WTC11 (cell line): Measurements from ENCODE around the gene ARL6IP5.

Experiments
- CTCF ChIP-seq: fragments of 200-600 bp; IDR thresholded peaks from 2 replicates; pipeline ENCODE4 v1.8.0; 2022; ENCODE audit warnings: antibody characterized with exemption
- MAX ChIP-seq: sonication (generic); formaldehyde crosslinking; IDR thresholded peaks from 2 replicates; pipeline ENCODE4 v1.8.0; 2022; ENCODE audit warnings: mild to moderate bottlenecking, missing genetic modification reagents
- PRRX2 ChIP-seq: fragments of 250-450 bp; sonication (Bioruptor Pico); IDR thresholded peaks from 2 replicates; pipeline ENCODE4 v1.8.0; 2021; ENCODE audit warnings: mild to moderate bottlenecking
- SMAD3 ChIP-seq: sonication (generic); formaldehyde crosslinking; IDR thresholded peaks from 2 replicates; pipeline ENCODE4 v1.8.0; 2022; ENCODE audit warnings: missing genetic modification reagents, mild to moderate bottlenecking, borderline replicate concordance
- ZNF219 ChIP-seq: sonication (generic); formaldehyde crosslinking; IDR thresholded peaks from 2 replicates; pipeline ENCODE4 v1.8.0; 2023; ENCODE audit warnings: missing genetic modification reagents, mild to moderate bottlenecking, borderline replicate concordance
- ZNF512 ChIP-seq: sonication (generic); formaldehyde crosslinking; IDR thresholded peaks from 2 replicates; pipeline ENCODE4 v1.8.1; 2022; ENCODE audit warnings: missing genetic modification reagents, borderline replicate concordance

GRCh38 chr3:69088063-69088462 lies 3.3 kb downstream of the ARL6IP5 start:
- TF ChIP-seq PRRX2 (no peak), CTCF (no peak), ZNF219 (no peak), SMAD3 (CRISPR knock-in tag) (no peak), MAX (no peak), ZNF512 (no peak)
